ENCODE measurements around the gene ADAM33. TPM values are rescaled to one million over a fixed set of nuclear protein-coding genes. Genes with fewer than 3 reads are reported as not detected.

The ADAM33 gene
- total and polyA plus RNA-seq, 2 of the 8 experiments (the other 6 are each of a cell fraction or from before 2014, with no cell fraction given), result 4.2 to 6.0 TPM

GRCh38 chr20:3696745-3697587 is 15.2 kb upstream of the ADAM33 start (continued):
- TF ChIP-seq KDM5A (IDR thresholded peaks at IDR 0.05; ENCODE audit: low read length), result no peak
- TF ChIP-seq SP2 (IDR thresholded peaks at IDR 0.05; ENCODE audit: low read length), result no peak

Data from H1 (cell line).